K562 (cell line): ENCODE data around the gene F2RL1. TPM values are rescaled to one million over a fixed set of nuclear protein-coding genes. Genes with fewer than 3 reads are reported as not detected.

ENCODE experiments used
- ATAC-seq: fragments of 200-7000 bp; cut with Tn5 transposase; 3 replicates; pipeline ENCODE4 v1.9.1; 2020; ENCODE audit warnings: moderate library complexity
- BruUV-seq: library from RNA; stranded (reverse); fragments of 400-500 nt; replicated peaks from 2 replicates; lab custom pipeline; 2021; lab: Mats Ljungman, UMichigan
- CTCF ChIA-PET: fragments of 300-600 bp; formaldehyde crosslinking; extraction: SDS; loops from one replicate; lab custom pipeline; 2021; ENCODE audit warnings: low intra/inter-chr PET ratio; lab: Yijun Ruan, JAX
- POLR2A ChIA-PET: fragments of 300-600, 350-650 bp; sonication (Branson Sonifier 250); formaldehyde crosslinking; extraction: SDS; loops from one replicate; lab custom pipeline; 2021; ENCODE audit warnings: antibody characterized with exemption, inconsistent platforms; lab: Yijun Ruan, JAX
- DNase-seq, 4 experiments: peaks; one replicate each; pipeline versions ENCODE4 v3.0.0 to v3.0.0-alpha.2; 2011 to 2018; ENCODE audit warnings: low spot score in 3 of 4, mixed read lengths in 3 of 4; ENCODE audit errors: extremely low read depth in 1 of 4
- FAIRE-seq: peaks from 2 replicates; lab custom pipeline; 2011; peaks lifted over from hg19 to GRCh38; lab: Jason Lieb, UNC
- H2AFZ ChIP-seq: 2 replicates; pipeline ENCODE4 v1.6.0; 2011; ENCODE audit warnings: low read depth, low read length, control low read depth, inconsistent platforms
- H3K27ac ChIP-seq: fragments of 200-600 bp; 3 replicates; pipeline ENCODE4 v1.8.0; 2011; ENCODE audit warnings: low read depth, mild to moderate bottlenecking, control low read depth, inconsistent platforms, low read length, moderate library complexity, mixed read lengths; ENCODE audit errors: extremely low read depth
- H3K27me3 ChIP-seq, 2 experiments: fragments of 300-600 bp in 1 of 2; 2 replicates in 1 of 2; 3 replicates in 1 of 2; pipeline versions ENCODE4 v1.6.0 to v1.8.0; 2011; ENCODE audit warnings: inconsistent platforms in 2 of 2, low read length in 2 of 2, mild to moderate bottlenecking in 1 of 2, mixed read lengths in 1 of 2, moderate library complexity in 1 of 2; ENCODE audit not compliant: control insufficient read depth in 2 of 2, insufficient read depth in 2 of 2
- H3K36me3 ChIP-seq: fragments of 300-600 bp; 3 replicates; pipeline ENCODE4 v1.8.0; 2011; ENCODE audit warnings: mild to moderate bottlenecking, low read length, inconsistent platforms; ENCODE audit not compliant: control insufficient read depth, insufficient read depth
- H3K4me1 ChIP-seq, 2 experiments: fragments of 200-600 bp in 1 of 2; replicated peaks in 1 of 2; 2 replicates in 1 of 2; 3 replicates in 1 of 2; pipeline versions ENCODE4 v1.5.1 to v1.8.0; 2011; ENCODE audit warnings: inconsistent platforms in 2 of 2, low read length in 2 of 2, mild to moderate bottlenecking in 1 of 2, mixed read lengths in 1 of 2, moderate library complexity in 1 of 2; ENCODE audit not compliant: control insufficient read depth in 2 of 2, insufficient read depth in 2 of 2
- H3K4me2 ChIP-seq: 2 replicates; pipeline ENCODE4 v1.6.1; 2011; ENCODE audit warnings: low read length, control low read depth, inconsistent platforms, mixed read lengths; ENCODE audit not compliant: insufficient read depth
- H3K4me3 ChIP-seq: fragments of 200-600 bp; sonication (generic), shearing (Covaris generic); 2 replicates; pipeline ENCODE4 v1.5.1; 2016; ENCODE audit warnings: control low read depth, inconsistent platforms
- H3K79me2 ChIP-seq: fragments of 200-600 bp; 3 replicates; pipeline ENCODE4 v1.8.0; 2011; ENCODE audit warnings: low read length, inconsistent platforms; ENCODE audit not compliant: control insufficient read depth, insufficient read depth
- H3K9ac ChIP-seq, 2 experiments: 2 replicates each; pipeline versions ENCODE4 v1.6.0 to v1.6.1; 2011; ENCODE audit warnings: low read depth in 2 of 2, low read length in 2 of 2, control low read depth in 1 of 2, inconsistent platforms in 1 of 2, mild to moderate bottlenecking in 1 of 2, mixed read lengths in 1 of 2; ENCODE audit not compliant: insufficient read depth in 1 of 2
- H3K9me1 ChIP-seq: one replicate; pipeline ENCODE4 v1.6.0; 2011; ENCODE audit warnings: inconsistent platforms, mild to moderate bottlenecking, low read length, moderate library complexity; ENCODE audit not compliant: control insufficient read depth, insufficient read depth
- H3K9me3 ChIP-seq: replicated peaks from 2 replicates; pipeline ENCODE4 v1.5.1; 2011; ENCODE audit warnings: low read depth, low read length, inconsistent platforms; ENCODE audit not compliant: control insufficient read depth, insufficient read depth
- H4K20me1 ChIP-seq: replicated peaks from 2 replicates; pipeline ENCODE4 v1.6.1; 2011; ENCODE audit warnings: low read length, inconsistent platforms, mixed read lengths; ENCODE audit not compliant: control insufficient read depth, insufficient read depth
- ARID4B ChIP-seq: sonication (generic); formaldehyde crosslinking; IDR thresholded peaks from 2 replicates; pipeline ENCODE4 v1.8.0; 2022; ENCODE audit warnings: mild to moderate bottlenecking, missing genetic modification reagents
- ELK3 ChIP-seq: fragments of 450-650 bp; formaldehyde crosslinking; IDR thresholded peaks from 2 replicates; pipeline ENCODE4 v1.4.0; 2020; ENCODE audit warnings: mild to moderate bottlenecking
- SPI1 ChIP-seq: IDR thresholded peaks from 2 replicates; pipeline ENCODE4 v1.6.1; 2011; ENCODE audit warnings: low read depth, low read length, control low read depth, borderline replicate concordance
- SRSF1 ChIP-seq: fragments of 200-400 bp; formaldehyde crosslinking; IDR thresholded peaks from 2 replicates; pipeline ENCODE4 v1.6.1; 2017; ENCODE audit warnings: mild to moderate bottlenecking, low read depth, low read length, moderate library complexity
- WGBS: fragments of 100-300 bp; shearing (Covaris generic); methylation state at CpG from one replicate; pipeline ENCODE4 v1.1.6; 2016; ENCODE audit warnings: low coverage, mixed read lengths; ENCODE audit not compliant: insufficient coverage; ENCODE audit errors: missing lambda C conversion rate; 5-methylcytosine and 5-hydroxymethylcytosine counted together
- in situ Hi-C: fragments of 300-500 bp; cut with MboI; formaldehyde crosslinking; loops from 4 replicates; pipeline ENCODE4 v1.15.0; 2018; ENCODE audit warnings: inconsistent platforms, mixed read lengths
- intact Hi-C: fragments of 100-400 bp; cut with micrococcal nuclease; formaldehyde crosslinking; loops from 2 replicates; pipeline ENCODE4 v1.14.2; 2022
- polyA plus RNA-seq, 8 experiments: library from polyadenylated mRNA; depleted of rRNA in 4 of 8; stranded (reverse) in 5 of 8; unstranded in 3 of 8; fragments of >200 nt; fragmentation: Nextera tagmentation in 2 of 8; fragmentation: Illumina TruSeq in 1 of 8; extraction: Ambion mirVana in 2 of 8; extraction: Trizol in 1 of 8; gene quantifications; 2 replicates each; pipeline versions ENCODE4 v1.2.1 to v1.2.3, GENCODE V29; 2011 to 2014; ENCODE audit warnings: inconsistent platforms in 1 of 8, missing spikeins in 1 of 8
- total RNA-seq, 7 experiments: library from RNA; depleted of rRNA in 6 of 7; stranded (reverse); fragments of >200 nt in 6 of 7; fragmentation: Illumina TruSeq in 2 of 7; extraction: Trizol in 2 of 7; gene quantifications; 2 replicates each; pipeline versions ENCODE4 v1.2.1 to v1.2.3, GENCODE V29; 2011 to 2021; ENCODE audit warnings: low replicate concordance in 1 of 7
- TF ChIP-seq, protein P1 (sequence below): fragments of 450-650 bp; IDR thresholded peaks from 2 replicates; pipeline ENCODE4 v1.6.1; 2016; ENCODE audit warnings: antibody characterized with exemption

Gene F2RL1
- total and polyA plus RNA-seq, 9 of the 15 experiments (the other 6 are each of a cell fraction or from before 2014, with no cell fraction given): 0.03 to 0.50 (median 0.27) TPM; not detected in 6

DNA sequence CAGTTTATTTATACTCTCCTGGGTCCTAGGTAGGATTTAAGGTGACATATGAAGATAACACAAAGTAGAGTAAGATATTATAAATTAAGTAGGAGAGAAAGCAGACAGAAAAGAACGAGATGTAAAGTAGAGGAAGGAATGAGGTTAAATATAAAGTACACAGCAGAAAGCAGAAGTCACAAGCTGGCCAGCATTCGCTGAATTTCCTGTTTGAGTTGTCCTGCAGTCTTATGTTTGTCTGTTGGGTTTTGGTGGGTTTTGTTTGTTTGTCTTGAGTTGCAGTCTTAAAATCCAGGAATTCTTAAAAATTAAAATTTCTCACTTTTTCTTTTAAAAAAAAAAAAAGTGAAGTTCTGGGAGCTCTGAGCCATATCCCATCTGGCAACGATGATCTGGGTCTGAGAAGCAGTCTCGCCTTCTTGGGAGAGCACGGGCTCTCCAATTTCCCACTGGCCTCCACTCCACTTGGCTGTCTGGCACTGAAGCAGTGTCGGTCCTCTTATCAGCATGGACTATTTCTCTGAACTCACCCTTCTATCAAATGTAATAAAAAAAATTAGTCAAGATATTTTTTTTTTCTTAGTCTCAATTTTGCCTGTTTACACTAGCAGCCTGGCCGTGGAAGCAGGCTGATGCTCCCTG is 33.0 kb downstream of the F2RL1 start:
- no peaks in the 10 kb centered on the region for H3K36me3 ChIP-seq
- H3K4me3 ChIP-seq: no peak overlapping the region
- DNase-seq (no peak), FAIRE-seq (no peak), ATAC-seq (no peak)
- peaks cover 27 to 32% of the 10 kb centered on the region in 2 experiments for H3K4me1 ChIP-seq
- intact Hi-C loops: no loop called here
- TF ChIP-seq, protein P1, sequence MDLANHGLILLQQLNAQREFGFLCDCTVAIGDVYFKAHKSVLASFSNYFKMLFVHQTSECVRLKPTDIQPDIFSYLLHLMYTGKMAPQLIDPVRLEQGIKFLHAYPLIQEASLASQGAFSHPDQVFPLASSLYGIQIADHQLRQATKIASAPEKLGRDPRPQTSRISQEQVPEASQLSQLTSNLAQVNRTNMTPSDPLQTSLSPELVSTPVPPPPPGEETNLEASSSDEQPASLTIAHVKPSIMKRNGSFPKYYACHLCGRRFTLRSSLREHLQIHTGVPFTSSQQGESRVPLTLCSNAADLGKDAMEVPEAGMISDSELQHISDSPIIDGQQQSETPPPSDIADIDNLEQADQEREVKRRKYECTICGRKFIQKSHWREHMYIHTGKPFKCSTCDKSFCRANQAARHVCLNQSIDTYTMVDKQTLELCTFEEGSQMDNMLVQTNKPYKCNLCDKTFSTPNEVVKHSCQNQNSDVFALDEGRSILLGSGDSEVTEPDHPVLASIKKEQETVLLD: no peak
- TF ChIP-seq SRSF1 (no peak), ARID4B (CRISPR knock-in tag) (no peak), SPI1 (peak; percentile 78), ELK3 (CRISPR knock-in tag) (no peak)
- no TSS peak for BruUV-seq
- ChIA-PET CTCF (no interaction called here), POLR2A (interaction anchor here (0.6 to 1.1 kb wide), 2 partner anchors 10 kb away, joined by 3 to 4 read pairs; no protein-coding TSS in a partner anchor)
- WGBS: 54% methylated on average over 7 of the region's 7 CpGs
- no peak overlapping the region for H3K4me2 ChIP-seq
- in situ Hi-C loops: no loop called here
- no peak overlapping the region for H3K27ac ChIP-seq
- peak overlapping the region; percentile 29; the same call in 1 of the 2 replicates for H2AFZ ChIP-seq
- H3K9me3 ChIP-seq: no peaks in the 10 kb centered on the region; the same call in 1 of the 2 replicates
- no peak overlapping the region for H3K9ac ChIP-seq
- no peaks in the 10 kb centered on the region for H3K27me3 ChIP-seq
- H3K79me2 ChIP-seq: no peaks in the 10 kb centered on the region
- no peaks in the 10 kb centered on the region for H4K20me1 ChIP-seq
- no peaks in the 10 kb centered on the region for H3K9me1 ChIP-seq
